ENCODE measurements around the gene TJAP1.
"Not testable (repeated sequence)": the region's sequence is repeated elsewhere in the genome, so short reads cannot be mapped to it uniquely, and the experiment has no call there.

Gene TJAP1

DNA sequence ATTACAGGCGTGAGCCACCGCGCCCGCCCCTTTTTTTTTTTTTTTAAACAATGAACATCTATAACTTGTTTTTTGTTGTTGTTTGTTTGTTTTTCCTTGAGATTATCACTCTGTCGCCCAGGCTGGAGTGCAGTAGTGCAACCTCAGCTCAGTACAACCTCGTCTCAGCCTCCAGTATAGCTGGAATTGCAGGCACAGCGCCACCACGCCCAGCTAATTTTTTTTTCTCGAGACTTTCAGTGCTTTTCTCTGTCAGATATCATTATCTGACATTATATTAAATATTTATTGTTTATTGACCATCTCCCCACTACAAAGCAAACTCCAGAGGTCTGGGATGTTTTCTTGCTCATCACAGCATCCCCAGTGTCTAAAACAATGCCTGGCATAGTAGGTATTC is 19.7 kb upstream of the TJAP1 start:
- Histone ChIP-seq H3K4me3 (replicated peaks; ENCODE audit: insufficient read depth, low read length) (no peak overlapping the region), H3K27me3 (ENCODE audit: insufficient read depth, poor library complexity, severe bottlenecking) (peaks cover 13% of the 10 kb centered on the region), H3K27ac (replicated peaks) (no peak overlapping the region)
- no peak for DNase-seq (ENCODE audit: low read depth in 1 of 2, low spot score in 1 of 2)
- TF ChIP-seq, protein P1, sequence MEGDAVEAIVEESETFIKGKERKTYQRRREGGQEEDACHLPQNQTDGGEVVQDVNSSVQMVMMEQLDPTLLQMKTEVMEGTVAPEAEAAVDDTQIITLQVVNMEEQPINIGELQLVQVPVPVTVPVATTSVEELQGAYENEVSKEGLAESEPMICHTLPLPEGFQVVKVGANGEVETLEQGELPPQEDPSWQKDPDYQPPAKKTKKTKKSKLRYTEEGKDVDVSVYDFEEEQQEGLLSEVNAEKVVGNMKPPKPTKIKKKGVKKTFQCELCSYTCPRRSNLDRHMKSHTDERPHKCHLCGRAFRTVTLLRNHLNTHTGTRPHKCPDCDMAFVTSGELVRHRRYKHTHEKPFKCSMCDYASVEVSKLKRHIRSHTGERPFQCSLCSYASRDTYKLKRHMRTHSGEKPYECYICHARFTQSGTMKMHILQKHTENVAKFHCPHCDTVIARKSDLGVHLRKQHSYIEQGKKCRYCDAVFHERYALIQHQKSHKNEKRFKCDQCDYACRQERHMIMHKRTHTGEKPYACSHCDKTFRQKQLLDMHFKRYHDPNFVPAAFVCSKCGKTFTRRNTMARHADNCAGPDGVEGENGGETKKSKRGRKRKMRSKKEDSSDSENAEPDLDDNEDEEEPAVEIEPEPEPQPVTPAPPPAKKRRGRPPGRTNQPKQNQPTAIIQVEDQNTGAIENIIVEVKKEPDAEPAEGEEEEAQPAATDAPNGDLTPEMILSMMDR (IDR thresholded peaks at IDR 0.05; ENCODE audit: insufficient read depth, low read length) = no peak
- no peak for TF ChIP-seq GABPA (IDR thresholded peaks at IDR 0.05; ENCODE audit: low read depth)
- TF ChIP-seq REST (IDR thresholded peaks at IDR 0.05; ENCODE audit: insufficient replicate concordance, low read depth) = no peak
- no peak for TF ChIP-seq POLR2AphosphoS5 (IDR thresholded peaks at IDR 0.05; ENCODE audit: low read depth)
- no peak for TF ChIP-seq SPI1 (IDR thresholded peaks at IDR 0.05; ENCODE audit: borderline replicate concordance, low read depth)

GRCh38 chr6:43458154-43458553 is 19.2 kb upstream of the TJAP1 start:
- DNase-seq (ENCODE audit: low read depth in 1 of 2, low spot score in 1 of 2); H3K4me3 ChIP-seq (replicated peaks; ENCODE audit: insufficient read depth, low read length); H3K27ac ChIP-seq (replicated peaks): not testable (repeated sequence)
- peaks cover 13% of the 10 kb centered on the region for H3K27me3 ChIP-seq (ENCODE audit: insufficient read depth, poor library complexity, severe bottlenecking)

DNA sequence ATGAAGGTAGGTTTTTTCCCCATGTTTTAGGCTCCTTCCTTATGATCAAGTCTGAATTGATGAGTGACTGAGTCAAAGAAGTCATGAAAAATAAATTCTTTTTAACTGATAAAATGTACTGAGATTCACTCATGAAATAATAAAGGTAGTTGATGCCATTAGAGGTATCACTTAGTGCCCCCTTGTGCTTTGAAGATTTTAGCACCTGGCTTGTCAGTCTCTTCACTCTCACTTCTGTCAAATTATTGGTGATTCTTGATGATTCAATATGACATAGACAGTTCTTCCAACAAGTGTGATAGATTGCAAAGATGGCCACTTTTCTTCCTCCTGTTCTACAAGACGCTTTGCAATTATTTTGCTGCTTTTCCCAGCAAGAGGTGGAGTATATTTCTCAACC is 17.8 kb upstream of the TJAP1 start:
- H3K27ac ChIP-seq (replicated peaks) = no peak overlapping the region
- no peak for DNase-seq (ENCODE audit: low read depth in 1 of 2, low spot score in 1 of 2)
- no peak overlapping the region for H3K4me3 ChIP-seq (replicated peaks; ENCODE audit: insufficient read depth, low read length)
- TF ChIP-seq POLR2AphosphoS5 (IDR thresholded peaks at IDR 0.05; ENCODE audit: low read depth) = no peak
- TF ChIP-seq GABPA (IDR thresholded peaks at IDR 0.05; ENCODE audit: low read depth) = no peak
- no peak for TF ChIP-seq SPI1 (IDR thresholded peaks at IDR 0.05; ENCODE audit: borderline replicate concordance, low read depth)
- no peak for TF ChIP-seq REST (IDR thresholded peaks at IDR 0.05; ENCODE audit: insufficient replicate concordance, low read depth)
- TF ChIP-seq, protein P1 (IDR thresholded peaks at IDR 0.05; ENCODE audit: insufficient read depth, low read length) = no peak
- peaks cover 13% of the 10 kb centered on the region for H3K27me3 ChIP-seq (ENCODE audit: insufficient read depth, poor library complexity, severe bottlenecking)

DNA sequence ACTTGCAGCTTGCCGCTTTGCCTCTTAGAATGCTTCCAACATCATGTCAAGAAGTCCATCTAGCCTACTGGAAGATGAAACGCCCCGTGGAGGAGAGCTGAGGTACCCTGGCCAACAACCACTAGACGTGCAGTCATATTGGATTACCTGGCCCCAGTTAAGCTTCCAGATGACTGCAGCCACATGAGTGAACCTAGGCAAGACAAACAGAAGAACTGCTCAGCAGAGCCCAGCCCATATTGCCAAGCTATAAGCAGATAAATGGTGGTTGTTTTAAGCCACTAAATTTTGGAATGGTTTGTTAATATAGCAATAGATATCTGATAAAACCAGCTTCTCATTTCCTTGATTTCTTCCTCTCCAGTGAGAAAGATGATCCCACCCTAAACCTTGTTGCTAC is 17.3 kb upstream of the TJAP1 start:
- no peak overlapping the region for H3K4me3 ChIP-seq (replicated peaks; ENCODE audit: insufficient read depth, low read length)
- no peak for DNase-seq (ENCODE audit: low read depth in 1 of 2, low spot score in 1 of 2)
- peaks cover 13% of the 10 kb centered on the region for H3K27me3 ChIP-seq (ENCODE audit: insufficient read depth, poor library complexity, severe bottlenecking)
- no peak overlapping the region for H3K27ac ChIP-seq (replicated peaks)
- TF ChIP-seq SPI1 (IDR thresholded peaks at IDR 0.05; ENCODE audit: borderline replicate concordance, low read depth) = no peak
- no peak for TF ChIP-seq GABPA (IDR thresholded peaks at IDR 0.05; ENCODE audit: low read depth)
- TF ChIP-seq, protein P1 (IDR thresholded peaks at IDR 0.05; ENCODE audit: insufficient read depth, low read length) = no peak
- no peak for TF ChIP-seq POLR2AphosphoS5 (IDR thresholded peaks at IDR 0.05; ENCODE audit: low read depth)
- no peak for TF ChIP-seq REST (IDR thresholded peaks at IDR 0.05; ENCODE audit: insufficient replicate concordance, low read depth)

All from HL-60 (cell line).